C1 segment of cervical spinal cord (tissue), 14 donors: ENCODE results near the gene RALGAPB.
A peak's percentile ranks its signal among the peaks of the same experiment; 100 is the strongest.

ENCODE experiments used
- DNase-seq, 14 donors: peaks; one replicate each; lab custom pipeline; 2025; lab: John Stamatoyannopoulos, UW

Gene RALGAPB

GRCh38 chr20:38608188-38608587 lies 135.5 kb downstream of the RALGAPB start:
- no peak for DNase-seq

GRCh38 chr20:38609815-38610214 lies 137.2 kb downstream of the RALGAPB start:
- DNase-seq = no peak

DNA sequence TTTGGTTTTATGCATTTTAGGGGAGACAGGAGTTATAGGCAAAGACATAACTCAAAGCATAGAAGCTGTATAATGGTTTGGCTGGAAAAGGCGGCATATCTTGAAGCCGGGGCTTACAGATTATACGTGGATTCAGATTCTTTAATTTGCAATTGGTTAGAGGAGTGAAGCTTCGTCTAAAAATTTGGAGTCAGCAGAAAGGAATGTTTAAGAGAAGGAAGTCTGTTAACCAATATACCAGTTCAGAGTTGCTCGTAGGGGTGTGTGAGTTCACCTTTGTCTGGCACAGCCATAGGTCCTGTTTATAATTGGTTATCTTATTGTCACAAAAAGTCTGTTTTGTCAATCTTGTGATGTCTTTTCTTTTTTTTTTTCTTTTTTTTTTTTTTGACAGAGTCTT lies 137.9 kb downstream of the RALGAPB start:
- no peak for DNase-seq

DNA sequence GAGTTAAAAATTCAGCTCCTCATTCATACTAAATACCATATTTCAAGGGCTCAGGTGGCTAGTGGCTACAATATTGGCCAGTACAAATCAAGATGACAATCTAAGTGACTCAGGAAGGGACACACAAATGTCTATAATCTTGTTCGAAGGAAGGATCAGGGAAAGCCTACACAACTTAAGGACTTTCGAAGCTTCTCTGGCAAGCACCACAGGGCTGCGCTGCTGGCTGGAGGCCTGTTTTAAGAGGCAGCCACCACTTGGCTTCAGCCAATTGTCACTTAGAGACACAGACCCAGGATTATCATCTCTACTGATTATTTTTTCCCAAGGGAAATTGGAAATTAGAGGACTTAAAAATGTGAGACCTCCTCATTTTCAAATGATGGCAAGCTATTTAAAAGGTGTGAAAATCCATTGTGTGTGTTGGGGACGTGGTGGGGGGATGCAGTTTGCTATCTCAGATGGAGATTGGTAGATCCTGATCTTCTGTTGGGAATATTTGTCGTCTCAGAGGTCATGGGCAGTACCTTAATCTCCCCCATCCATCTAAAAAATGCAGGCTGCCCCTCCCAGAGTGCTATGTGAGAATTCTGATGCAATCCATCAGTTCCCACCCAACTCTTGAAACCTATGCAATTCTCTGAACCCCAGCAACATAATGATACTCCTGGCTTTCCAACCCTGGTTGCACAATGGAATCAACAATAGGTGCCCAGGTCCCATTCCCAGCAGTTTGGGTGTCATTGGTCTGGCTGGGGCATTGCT lies 140.3 kb downstream of the RALGAPB start:
- DNase-seq = no peak

GRCh38 chr20:38615283-38615682 lies 142.6 kb downstream of the RALGAPB start:
- DNase-seq = no peak

DNA sequence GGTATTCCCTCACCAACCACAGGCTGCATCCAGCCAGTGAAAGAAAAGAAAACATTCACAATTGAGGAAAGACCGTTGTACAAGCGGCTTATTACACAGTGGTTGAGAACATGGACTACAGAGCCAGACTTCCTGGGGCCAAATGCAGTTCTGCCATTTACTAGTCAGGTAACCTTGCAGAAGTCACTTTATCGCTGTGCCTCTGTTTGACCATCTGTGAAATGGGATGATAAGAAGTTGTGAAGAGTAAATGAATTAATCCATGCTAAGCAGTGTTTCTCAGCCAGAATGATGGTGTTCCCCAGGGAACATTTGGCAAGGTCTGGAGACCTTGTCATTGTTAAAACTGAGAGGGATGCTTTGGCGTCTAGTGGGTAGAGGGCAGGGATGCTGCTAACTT lies 143.8 kb downstream of the RALGAPB start:
- no peak for DNase-seq

GRCh38 chr20:38617011-38617829 lies 144.6 kb downstream of the RALGAPB start:
- DNase-seq = no peak

DNA sequence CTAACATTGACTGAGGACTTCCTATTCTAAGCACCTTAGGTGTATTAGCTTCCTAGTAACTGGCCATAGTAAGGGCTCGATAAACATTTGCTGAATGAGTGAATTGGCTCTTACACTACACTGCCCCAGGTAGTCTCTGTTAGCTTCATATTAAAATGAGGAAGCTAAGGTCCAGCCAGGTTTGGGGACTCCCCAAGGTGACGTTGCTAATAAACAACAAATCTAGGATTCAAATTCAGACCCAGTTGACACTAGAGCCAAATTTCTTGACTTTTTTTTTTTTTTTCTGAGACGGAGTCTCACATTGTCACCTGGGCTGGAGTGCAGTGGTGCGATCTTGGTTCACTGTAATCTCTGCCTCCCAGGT lies 145.2 kb downstream of the RALGAPB start:
- DNase-seq = no peak

DNA sequence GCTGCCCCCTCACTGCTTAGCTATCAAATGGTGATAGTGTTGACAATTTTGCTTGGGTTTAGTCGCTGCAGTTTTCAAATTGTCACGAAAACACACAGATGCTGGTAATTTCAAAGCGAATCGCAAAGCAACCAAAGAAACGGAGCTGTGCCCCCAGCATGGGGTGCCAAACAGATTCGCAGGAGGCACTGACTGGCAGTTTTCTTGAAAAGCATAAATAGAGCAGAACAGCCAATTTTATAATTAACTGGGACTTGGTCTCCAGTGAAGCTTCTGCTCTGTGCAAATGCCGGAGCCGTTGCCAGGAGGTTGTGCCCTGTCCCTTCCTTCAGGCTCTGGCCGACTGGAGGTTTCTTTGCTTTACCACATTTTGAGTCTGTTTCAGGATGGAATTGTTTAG lies 147.8 kb downstream of the RALGAPB start:
- peak in 1 of 14 donors; percentile 58 for DNase-seq

- no peak for DNase-seq
Measured at GRCh38 chr20:38623061-38623460, 150.4 kb downstream of the RALGAPB start.

- DNase-seq = no peak
Measured at GRCh38 chr20:38624084-38624483, 151.4 kb downstream of the RALGAPB start.

DNA sequence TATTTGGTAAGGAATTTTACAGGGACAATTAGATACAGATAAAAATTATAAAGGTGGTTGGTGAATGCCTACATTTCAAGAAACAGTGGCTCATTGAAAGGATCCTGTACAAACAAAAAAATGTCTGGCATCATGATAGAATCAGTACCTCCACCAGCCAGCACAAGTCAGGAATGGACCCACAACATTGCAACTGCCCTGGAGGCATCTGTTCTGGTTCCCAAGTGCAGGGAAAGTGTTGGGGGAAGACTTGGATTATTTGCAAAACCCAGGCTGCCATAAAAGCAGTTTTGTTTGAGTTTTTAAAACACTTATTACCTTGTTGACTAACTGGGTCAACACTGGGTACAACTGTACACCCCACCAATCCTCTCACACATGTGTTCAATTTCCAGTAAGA lies 153.3 kb downstream of the RALGAPB start:
- no peak for DNase-seq

DNA sequence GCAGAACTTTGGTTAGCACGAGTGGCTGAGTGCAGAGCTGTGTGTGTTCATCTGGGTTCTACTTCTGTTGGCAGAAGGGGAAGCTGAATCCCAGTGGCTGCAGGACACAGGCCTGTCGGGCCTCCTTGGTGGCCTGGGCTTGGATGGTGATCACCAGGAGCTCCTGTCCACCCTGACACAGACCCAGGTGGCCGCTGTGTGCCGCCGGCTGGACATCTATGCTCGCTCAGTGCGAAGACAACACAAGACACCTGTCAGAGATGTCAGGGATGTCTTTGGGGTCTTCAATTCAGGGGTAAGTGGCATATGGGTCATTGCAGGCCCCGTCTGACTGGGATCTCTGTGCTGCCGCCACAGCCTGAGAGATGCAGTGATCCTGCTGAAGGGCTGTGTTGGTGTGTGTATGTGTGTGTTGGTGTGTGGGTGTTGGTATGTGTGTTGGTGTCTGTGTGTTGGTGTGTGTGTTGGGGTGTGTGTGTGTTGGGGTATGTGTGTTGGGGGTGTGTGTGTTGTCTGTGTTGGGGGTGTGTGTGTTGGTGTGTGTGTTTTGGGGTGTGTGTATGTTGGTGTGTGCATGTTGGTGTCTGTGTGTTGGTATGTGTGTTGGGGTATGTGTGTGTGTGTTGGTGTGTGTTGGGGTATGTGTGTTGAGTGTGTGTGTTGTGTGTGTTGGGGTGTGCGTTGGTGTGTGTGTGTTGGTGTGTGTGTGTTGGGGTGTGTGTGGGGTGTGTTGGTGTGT lies 154.4 kb downstream of the RALGAPB start:
- no peak for DNase-seq
